ENCODE data around the gene FOXP2. TPM values are rescaled to one million over a fixed set of nuclear protein-coding genes. Genes with fewer than 3 reads are reported as not detected.

FOXP2 gene
- total RNA-seq, 1 donor from 2014 or later: not detected

DNA sequence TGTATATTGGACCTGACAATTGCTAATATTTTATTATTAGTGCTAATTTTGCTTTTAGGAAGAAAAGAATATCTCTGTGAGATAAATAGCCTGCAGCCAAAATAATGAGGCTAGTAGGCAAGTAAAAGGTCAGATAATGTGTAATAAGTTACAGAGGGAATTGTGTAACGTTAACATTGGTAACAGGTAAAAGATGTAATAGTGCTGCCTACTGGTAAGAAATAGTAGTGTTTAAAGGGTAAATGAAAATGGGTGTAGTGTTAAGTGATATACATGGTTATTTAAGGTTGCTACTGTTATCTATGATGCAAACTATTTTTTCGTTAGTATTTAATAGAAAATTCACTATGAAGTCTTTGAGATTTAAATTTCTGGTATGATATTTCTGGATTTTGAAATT, 9.2 kb upstream of the FOXP2 start:
- TF ChIP-seq, protein P1, sequence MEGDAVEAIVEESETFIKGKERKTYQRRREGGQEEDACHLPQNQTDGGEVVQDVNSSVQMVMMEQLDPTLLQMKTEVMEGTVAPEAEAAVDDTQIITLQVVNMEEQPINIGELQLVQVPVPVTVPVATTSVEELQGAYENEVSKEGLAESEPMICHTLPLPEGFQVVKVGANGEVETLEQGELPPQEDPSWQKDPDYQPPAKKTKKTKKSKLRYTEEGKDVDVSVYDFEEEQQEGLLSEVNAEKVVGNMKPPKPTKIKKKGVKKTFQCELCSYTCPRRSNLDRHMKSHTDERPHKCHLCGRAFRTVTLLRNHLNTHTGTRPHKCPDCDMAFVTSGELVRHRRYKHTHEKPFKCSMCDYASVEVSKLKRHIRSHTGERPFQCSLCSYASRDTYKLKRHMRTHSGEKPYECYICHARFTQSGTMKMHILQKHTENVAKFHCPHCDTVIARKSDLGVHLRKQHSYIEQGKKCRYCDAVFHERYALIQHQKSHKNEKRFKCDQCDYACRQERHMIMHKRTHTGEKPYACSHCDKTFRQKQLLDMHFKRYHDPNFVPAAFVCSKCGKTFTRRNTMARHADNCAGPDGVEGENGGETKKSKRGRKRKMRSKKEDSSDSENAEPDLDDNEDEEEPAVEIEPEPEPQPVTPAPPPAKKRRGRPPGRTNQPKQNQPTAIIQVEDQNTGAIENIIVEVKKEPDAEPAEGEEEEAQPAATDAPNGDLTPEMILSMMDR (IDR thresholded peaks at IDR 0.05): no peak
- no peak for DNase-seq
- H3K27ac Mint-ChIP-seq: no peak overlapping the region
- H3K27me3 Mint-ChIP-seq: no peaks in the 10 kb centered on the region
- H3K4me1 Mint-ChIP-seq: no peaks in the 10 kb centered on the region
- H3K9me3 Mint-ChIP-seq: no peaks in the 10 kb centered on the region
- ATAC-seq (ENCODE audit: low read depth): no peak
- POLR2A ChIA-PET: no interaction called here
- CTCF ChIA-PET: interaction anchor here (1.1 kb wide), 1 partner anchor 378 kb away, joined by 3 read pairs; no protein-coding TSS in a partner anchor
- intact Hi-C loops (cut with micrococcal nuclease): loop anchor here (2.0 to 10.0 kb wide), 2 partner anchors 321 to 379 kb away; no protein-coding TSS in a partner anchor
- H3K4me3 Mint-ChIP-seq: no peak overlapping the region
- H3K36me3 Mint-ChIP-seq (ENCODE audit: low read depth): no peaks in the 10 kb centered on the region

DNA sequence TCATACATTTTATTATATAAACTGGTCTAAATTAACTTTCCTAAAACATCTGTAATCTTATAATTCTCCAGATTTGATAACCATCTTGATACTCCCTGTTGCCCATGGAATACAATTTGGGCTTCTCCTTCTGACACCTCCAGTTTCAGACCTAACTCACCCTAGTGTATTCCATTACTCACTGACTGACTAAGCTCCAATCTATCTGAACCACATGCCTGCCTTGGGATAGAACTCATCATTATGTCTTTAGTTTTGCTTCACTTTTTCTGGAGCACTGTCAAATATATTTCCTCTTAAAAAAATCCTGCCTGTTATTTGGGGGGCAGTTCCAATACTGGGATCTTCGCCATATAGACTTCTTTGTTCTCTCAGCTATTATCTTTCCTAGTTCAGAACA, 4.9 kb upstream of the FOXP2 start:
- Mint-ChIP-seq H3K4me1 (no peaks in the 10 kb centered on the region), H3K36me3 (ENCODE audit: low read depth) (no peaks in the 10 kb centered on the region), H3K4me3 (no peak overlapping the region), H3K27me3 (no peaks in the 10 kb centered on the region), H3K9me3 (no peaks in the 10 kb centered on the region), H3K27ac (no peak overlapping the region)
- TF ChIP-seq, protein P1 (IDR thresholded peaks at IDR 0.05): no peak
- intact Hi-C loops (cut with micrococcal nuclease): loop anchor here (10.0 kb wide), 1 partner anchor 325 kb away; no protein-coding TSS in a partner anchor
- no peak for DNase-seq
- no peak for ATAC-seq (ENCODE audit: low read depth)
- ChIA-PET CTCF (no interaction called here), POLR2A (no interaction called here)

DNA sequence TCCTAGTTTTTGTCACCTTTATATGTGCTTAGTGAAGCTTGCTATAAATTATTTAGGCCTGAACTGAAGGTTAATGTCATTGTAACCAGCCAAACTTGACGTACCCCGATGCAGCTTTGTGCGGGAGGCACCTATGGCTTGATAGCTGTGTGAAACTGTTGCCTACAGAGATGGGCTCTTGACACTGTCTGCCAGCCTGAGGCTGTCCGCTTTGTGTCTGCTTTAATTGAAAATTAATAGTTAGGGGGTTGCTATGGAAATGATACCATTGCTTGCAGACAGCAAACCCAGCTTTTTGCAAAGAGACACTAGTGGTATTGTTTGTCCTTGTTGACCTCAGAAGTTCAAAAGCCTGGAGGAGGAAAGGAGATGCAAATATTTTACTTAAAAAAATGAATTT, 2.1 kb upstream of the FOXP2 start:
- ChIA-PET CTCF (no interaction called here), POLR2A (no interaction called here)
- H3K36me3 Mint-ChIP-seq (ENCODE audit: low read depth): no peaks in the 10 kb centered on the region
- intact Hi-C loops (cut with micrococcal nuclease): no loop called here
- no peaks in the 10 kb centered on the region for H3K9me3 Mint-ChIP-seq
- H3K4me1 Mint-ChIP-seq: no peaks in the 10 kb centered on the region
- TF ChIP-seq, protein P1 (IDR thresholded peaks at IDR 0.05): no peak
- H3K4me3 Mint-ChIP-seq: no peak overlapping the region
- no peak for DNase-seq
- no peaks in the 10 kb centered on the region for H3K27me3 Mint-ChIP-seq
- no peak overlapping the region for H3K27ac Mint-ChIP-seq
- no peak for ATAC-seq (ENCODE audit: low read depth)

DNA sequence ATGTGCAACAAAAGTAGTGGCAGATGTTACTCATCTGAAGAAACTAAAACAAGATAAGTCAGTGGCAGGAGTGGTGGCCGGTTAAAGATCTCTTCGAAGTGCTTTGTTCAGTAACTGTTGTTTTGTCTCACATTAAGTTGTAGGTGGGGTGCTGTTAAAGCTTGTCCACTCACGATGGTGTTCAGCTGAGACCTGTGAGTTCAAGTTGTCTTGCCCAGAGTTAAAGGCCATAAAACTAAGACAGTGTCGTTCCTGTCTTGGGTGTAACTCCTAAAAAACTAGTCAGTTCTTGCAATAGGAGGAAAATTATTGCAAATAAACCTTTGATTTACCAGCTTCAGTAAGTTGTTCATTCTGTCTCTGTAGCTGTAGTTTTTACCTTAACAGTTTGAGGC, 857 bp upstream of the FOXP2 start:
- H3K4me3 Mint-ChIP-seq: no peak overlapping the region

DNA sequence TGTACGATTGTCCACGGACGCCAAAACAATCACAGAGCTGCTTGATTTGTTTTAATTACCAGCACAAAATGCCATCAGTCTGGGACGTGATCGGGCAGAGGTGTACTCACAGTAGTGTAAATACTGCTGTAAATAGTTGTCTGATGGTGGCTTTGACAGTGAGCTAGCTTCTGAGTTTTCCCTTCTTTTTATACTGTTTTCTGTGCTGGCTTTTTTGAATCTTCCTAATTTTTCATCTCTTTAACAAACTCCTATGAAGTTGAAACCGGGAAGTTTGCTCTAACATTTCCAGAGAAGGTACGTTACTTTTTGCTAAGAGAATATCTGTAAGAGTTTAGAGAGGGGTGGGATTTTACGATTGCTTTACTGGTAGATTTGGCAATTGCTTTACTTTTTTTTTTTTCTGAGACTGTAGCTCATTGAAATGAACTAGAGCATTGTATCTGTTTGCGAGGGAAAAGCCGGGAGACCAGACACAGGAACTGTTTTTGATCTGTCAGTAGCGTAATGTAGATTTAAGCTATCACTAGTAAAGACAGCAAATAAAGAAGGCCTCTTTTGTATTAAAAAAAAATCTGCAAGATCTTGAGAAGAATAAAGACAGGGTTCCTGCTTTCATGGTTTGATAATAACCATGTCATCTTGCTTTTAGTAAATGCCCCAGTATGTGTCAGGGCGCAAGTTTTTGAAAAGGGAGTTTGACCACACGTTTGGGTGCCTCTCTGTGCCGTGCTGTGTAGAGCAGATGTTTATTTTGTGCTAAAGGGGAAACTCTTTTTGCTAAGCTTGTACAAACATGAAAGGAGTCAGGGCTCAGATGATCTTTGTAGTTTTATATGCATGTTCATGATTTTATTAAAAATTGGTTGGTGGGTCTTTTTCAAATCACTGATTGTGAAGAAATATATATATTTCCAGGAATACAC, 712 bp downstream of the FOXP2 start:
- DNase-seq: no peak
- TF ChIP-seq, protein P1 (IDR thresholded peaks at IDR 0.05): no peak
- no peaks in the 10 kb centered on the region for H3K4me1 Mint-ChIP-seq
- intact Hi-C loops (cut with micrococcal nuclease): no loop called here
- no peak for ATAC-seq (ENCODE audit: low read depth)
- no peaks in the 10 kb centered on the region for H3K36me3 Mint-ChIP-seq (ENCODE audit: low read depth)
- H3K27me3 Mint-ChIP-seq: no peaks in the 10 kb centered on the region
- no peak overlapping the region for H3K4me3 Mint-ChIP-seq
- ChIA-PET CTCF (no interaction called here), POLR2A (interaction anchor here (0.6 kb wide), 1 partner anchor 17 kb away, joined by 4 read pairs; no protein-coding TSS in a partner anchor)
- no peaks in the 10 kb centered on the region for H3K9me3 Mint-ChIP-seq
- H3K27ac Mint-ChIP-seq: no peak overlapping the region

More for the DNA sequence above, 857 bp upstream of the FOXP2 start:
- intact Hi-C loops (cut with micrococcal nuclease): no loop called here
- no peaks in the 10 kb centered on the region for H3K36me3 Mint-ChIP-seq (ENCODE audit: low read depth)
- no peaks in the 10 kb centered on the region for H3K4me1 Mint-ChIP-seq
- ChIA-PET CTCF (no interaction called here), POLR2A (no interaction called here)
- TF ChIP-seq, protein P1 (IDR thresholded peaks at IDR 0.05): no peak
- ATAC-seq (ENCODE audit: low read depth): no peak
- DNase-seq: no peak
- no peaks in the 10 kb centered on the region for H3K9me3 Mint-ChIP-seq
- no peaks in the 10 kb centered on the region for H3K27me3 Mint-ChIP-seq
- H3K27ac Mint-ChIP-seq: no peak overlapping the region

Data from activated B cell treated with CpG ODN at 0.5 μM for 24 hours (primary cell).